Fibroblast of mammary gland (primary cell): Measurements from ENCODE around the gene PABPN1L.

Experiments used
- DNase-seq: peaks from one replicate; pipeline ENCODE4 v3.0.0-alpha.2; 2010; ENCODE audit warnings: low read depth
- H3K4me3 ChIP-seq: 2 replicates; pipeline ENCODE4 v1.5.1; 2011; ENCODE audit warnings: low read depth, mild to moderate bottlenecking, low read length, moderate library complexity; ENCODE audit not compliant: control insufficient read depth
- TF ChIP-seq, protein P1 (sequence below): conservative IDR thresholded peaks from 2 replicates; pipeline ENCODE4 v1.5.1; 2011; ENCODE audit warnings: low read depth, low read length, inconsistent platforms; ENCODE audit not compliant: control insufficient read depth, insufficient read depth

PABPN1L gene

GRCh38 chr16:88878967-88879787, 12.7 kb upstream of the PABPN1L start:
- no peak for DNase-seq
- TF ChIP-seq, protein P1, sequence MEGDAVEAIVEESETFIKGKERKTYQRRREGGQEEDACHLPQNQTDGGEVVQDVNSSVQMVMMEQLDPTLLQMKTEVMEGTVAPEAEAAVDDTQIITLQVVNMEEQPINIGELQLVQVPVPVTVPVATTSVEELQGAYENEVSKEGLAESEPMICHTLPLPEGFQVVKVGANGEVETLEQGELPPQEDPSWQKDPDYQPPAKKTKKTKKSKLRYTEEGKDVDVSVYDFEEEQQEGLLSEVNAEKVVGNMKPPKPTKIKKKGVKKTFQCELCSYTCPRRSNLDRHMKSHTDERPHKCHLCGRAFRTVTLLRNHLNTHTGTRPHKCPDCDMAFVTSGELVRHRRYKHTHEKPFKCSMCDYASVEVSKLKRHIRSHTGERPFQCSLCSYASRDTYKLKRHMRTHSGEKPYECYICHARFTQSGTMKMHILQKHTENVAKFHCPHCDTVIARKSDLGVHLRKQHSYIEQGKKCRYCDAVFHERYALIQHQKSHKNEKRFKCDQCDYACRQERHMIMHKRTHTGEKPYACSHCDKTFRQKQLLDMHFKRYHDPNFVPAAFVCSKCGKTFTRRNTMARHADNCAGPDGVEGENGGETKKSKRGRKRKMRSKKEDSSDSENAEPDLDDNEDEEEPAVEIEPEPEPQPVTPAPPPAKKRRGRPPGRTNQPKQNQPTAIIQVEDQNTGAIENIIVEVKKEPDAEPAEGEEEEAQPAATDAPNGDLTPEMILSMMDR = no peak
- H3K4me3 ChIP-seq = no peak overlapping the region

GRCh38 chr16:88878356-88878755, 11.9 kb upstream of the PABPN1L start:
- H3K4me3 ChIP-seq = no peak overlapping the region
- TF ChIP-seq, protein P1 = no peak
- no peak for DNase-seq

DNA sequence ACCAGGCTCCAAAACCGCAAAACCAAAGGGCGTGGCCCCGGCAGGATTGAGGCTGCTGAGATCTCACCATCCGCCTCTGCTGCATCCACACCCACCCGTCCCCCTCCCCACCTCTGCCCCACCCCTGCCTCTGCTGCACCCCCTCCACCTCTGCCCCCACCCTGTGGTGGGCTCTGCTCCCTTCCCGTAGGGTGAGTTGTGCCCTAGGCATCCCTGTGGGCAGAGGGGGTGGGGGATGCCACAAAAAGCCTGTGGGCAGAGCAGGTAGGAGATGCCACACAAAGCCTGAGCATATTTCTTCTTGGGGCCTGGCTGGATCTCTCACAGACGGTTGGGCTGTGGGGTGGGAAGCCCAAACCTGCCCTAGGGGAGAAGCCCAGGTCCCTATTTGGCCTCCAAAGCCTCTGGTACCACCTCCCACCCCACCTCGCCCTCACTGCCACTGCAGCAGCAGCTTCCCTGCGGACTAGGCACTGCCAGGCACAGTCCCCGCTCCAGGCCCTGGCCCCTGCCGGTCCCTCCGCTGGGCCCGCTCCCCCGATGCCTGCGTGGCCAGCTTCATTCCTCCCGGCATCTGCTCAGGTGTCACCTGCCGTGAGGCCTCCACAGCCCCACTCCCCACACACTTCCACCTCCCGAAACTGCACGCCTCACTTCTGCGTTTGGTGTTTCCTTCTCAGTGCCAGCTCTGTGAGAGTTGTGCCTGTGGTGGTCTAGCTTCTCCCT, 11.3 kb upstream of the PABPN1L start:
- TF ChIP-seq, protein P1 = no peak
- no peak for DNase-seq
- H3K4me3 ChIP-seq = no peak overlapping the region

DNA sequence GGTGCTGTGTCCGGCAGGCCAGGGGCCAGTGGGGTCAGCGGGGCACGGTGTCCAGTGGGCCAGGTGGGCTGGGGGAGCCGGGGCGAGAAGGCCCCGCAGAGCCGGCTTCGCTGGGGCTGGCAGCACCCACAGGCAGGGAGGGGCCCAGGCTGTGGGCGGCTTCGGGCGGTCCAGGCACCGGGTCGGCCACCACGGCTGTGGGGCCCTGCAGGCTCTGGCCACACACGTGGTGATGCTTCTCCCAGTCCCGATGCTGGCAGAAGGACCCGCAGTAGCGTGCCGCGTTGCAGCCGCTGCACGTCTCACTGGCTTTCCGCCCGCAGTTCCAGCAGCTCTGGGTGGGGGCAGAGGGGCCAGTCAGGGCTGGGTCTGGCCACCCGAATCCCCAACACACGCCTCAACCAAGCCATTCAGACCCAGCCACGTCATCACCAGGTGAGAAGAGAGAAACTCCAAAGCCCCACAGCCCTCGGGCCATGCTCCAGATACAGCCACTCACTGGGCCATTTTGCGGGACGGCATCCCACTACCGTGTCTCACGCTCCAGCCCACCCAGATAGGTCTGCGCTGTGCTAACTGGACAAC, 10.6 kb upstream of the PABPN1L start:
- TF ChIP-seq, protein P1 = no peak
- DNase-seq = no peak

DNA sequence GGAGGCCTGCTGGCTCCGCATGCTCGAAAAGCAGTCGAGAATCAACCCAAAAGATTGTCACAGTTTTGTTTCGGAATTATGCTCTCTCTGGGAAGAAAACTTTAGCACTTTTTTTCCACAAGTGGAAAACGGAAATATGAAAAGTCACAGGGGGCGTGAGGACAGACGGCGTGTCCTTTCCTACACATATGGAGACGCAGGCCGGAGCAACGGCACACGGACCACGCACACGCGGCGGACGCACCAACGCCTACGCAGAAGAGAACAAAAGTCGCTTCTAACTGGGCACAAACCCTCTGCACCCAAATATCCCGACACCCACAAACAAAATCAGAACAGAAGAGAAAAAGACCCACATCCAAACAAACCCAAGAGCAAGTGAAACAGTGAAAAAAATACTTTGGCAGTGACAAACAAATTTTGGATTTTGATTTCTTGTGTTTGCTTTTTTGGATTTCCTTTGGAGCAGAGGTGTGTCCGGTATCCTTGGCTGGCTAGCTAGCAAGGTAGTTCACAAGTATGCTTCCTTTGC, 9.3 kb upstream of the PABPN1L start:
- no peak for DNase-seq
- TF ChIP-seq, protein P1 = no peak
- no peak overlapping the region for H3K4me3 ChIP-seq

More for the DNA sequence above, 10.6 kb upstream of the PABPN1L start:
- H3K4me3 ChIP-seq = no peak overlapping the region

DNA sequence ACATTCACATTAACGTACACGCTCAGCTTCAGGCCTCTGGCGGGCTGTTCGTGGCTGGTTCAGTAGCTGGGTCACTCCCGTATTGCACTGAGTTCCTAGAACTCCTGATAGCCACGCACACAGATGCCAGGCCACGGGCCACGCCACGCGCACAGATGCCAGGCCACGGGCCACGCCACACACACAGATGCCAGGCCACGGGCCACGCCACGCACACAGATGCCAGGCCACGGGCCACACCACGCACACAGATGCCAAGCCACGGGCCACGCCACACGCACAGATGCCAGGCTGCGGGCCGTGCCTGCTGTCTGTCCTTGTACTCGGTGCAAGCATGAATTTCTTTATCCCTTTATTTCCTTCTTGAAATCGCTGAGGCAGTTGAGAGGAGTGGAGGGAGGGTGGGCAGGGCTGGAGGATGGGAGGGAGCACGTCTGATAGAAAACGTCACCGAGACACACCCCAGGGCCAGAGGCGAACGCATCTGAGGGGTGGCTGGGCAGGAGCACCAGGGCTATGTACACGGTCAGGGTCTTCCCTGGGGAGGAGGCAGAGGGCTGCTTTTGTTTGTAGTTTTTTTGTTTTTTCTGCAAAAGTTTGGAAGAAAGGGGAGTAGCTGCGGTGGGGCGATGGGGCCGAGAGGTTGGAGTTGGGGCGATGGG, 8.6 kb upstream of the PABPN1L start:
- no peak for DNase-seq
- no peak overlapping the region for H3K4me3 ChIP-seq
- TF ChIP-seq, protein P1 = no peak
